Stimulated activated CD8-positive, alpha-beta memory T cell treated with anti-CD3 and anti-CD28 coated beads, Interleukin-15, amount 100 ng/mL, for 4 hours (primary cell): ENCODE measurements around the gene ADAMTS2.

Experiments
- DNase-seq, 2 donors: peaks; one replicate each; pipeline ENCODE4 v3.0.0-alpha.2; 2020; ENCODE audit warnings: low read depth in 2 of 2

Gene ADAMTS2

GRCh38 chr5:179345433-179346321, at the start of gene ADAMTS2:
Gene ADAMTS2, minus strand, starts transcription at chr5:179345461. Its CDS starts 133 bp downstream, at chr5:179345328.
- DNase-seq, result no peak

GRCh38 chr5:179393078-179393477, 47.8 kb upstream of the ADAMTS2 start:
- no peak for DNase-seq

GRCh38 chr5:179387151-179388110, 42.2 kb upstream of the ADAMTS2 start:
- DNase-seq, result no peak

GRCh38 chr5:179385914-179386313, 40.7 kb upstream of the ADAMTS2 start:
- DNase-seq, result no peak

- no peak for DNase-seq
Observed at GRCh38 chr5:179382486-179382885, 37.2 kb upstream of the ADAMTS2 start.

- no peak for DNase-seq
Observed at GRCh38 chr5:179381691-179382090, 36.4 kb upstream of the ADAMTS2 start.

GRCh38 chr5:179380211-179381035, 35.2 kb upstream of the ADAMTS2 start:
- DNase-seq, result no peak

- DNase-seq, result no peak
Observed at GRCh38 chr5:179379321-179379890, 34.1 kb upstream of the ADAMTS2 start.

GRCh38 chr5:179378441-179379271, 33.4 kb upstream of the ADAMTS2 start:
- DNase-seq, result no peak

GRCh38 chr5:179378116-179378440, 32.8 kb upstream of the ADAMTS2 start:
- DNase-seq, result no peak

- DNase-seq, result no peak
Observed at GRCh38 chr5:179377421-179378115, 32.3 kb upstream of the ADAMTS2 start.

- DNase-seq, result no peak
Observed at GRCh38 chr5:179376701-179377420, 31.6 kb upstream of the ADAMTS2 start.

GRCh38 chr5:179375831-179376365, 30.6 kb upstream of the ADAMTS2 start:
- no peak for DNase-seq

- DNase-seq, result no peak
Observed at GRCh38 chr5:179375236-179375685, 30.0 kb upstream of the ADAMTS2 start.

GRCh38 chr5:179374506-179375235, 29.4 kb upstream of the ADAMTS2 start:
- no peak for DNase-seq

GRCh38 chr5:179373961-179374505, 28.8 kb upstream of the ADAMTS2 start:
- DNase-seq, result no peak

GRCh38 chr5:179373101-179373934, 28.1 kb upstream of the ADAMTS2 start:
- DNase-seq, result no peak
